ENCODE results near the gene CTNNBL1.

DNA sequence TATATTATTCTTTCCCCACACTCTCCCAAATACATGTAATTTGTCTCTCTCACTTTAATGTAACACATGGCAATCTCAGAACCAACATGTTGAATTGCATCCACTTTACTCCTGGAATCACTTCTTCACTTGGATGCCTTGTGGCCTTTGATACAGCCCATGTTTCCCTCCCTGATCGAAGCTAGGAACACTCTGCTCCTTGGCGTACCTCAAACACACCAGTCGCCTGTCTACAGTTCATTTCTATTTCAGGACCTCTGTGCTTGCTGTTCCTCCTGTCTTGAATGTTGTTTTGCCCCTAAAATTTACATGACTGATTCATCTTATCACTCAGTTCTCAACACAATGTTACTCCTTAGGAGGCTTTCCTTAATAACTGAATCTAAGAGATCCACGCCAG lies 106.8 kb downstream of the CTNNBL1 start:
- TF ChIP-seq GATA2 (IDR thresholded peaks at IDR 0.05; ENCODE audit: low read depth, low read length) (no peak), GATA3 (IDR thresholded peaks at IDR 0.05; ENCODE audit: low read depth, low read length) (no peak)
